ENCODE data around the gene TMEM154. TPM values are rescaled to one million over a fixed set of nuclear protein-coding genes. Genes with fewer than 3 reads are reported as not detected.

TMEM154 gene
- polyA plus RNA-seq, 1 of the 3 experiments (the other 2 are of a cell fraction) = 0.58 TPM

GRCh38 chr4:152626790-152627189, 53.0 kb downstream of the TMEM154 start:
- Histone ChIP-seq H2AFZ (ENCODE audit: low read depth) (no peak overlapping the region), H4K20me1 (ENCODE audit: insufficient read depth) (no peaks in the 10 kb centered on the region), H3K9me3 (no peaks in the 10 kb centered on the region), H3K79me2 (ENCODE audit: insufficient read depth) (no peaks in the 10 kb centered on the region), H3K36me3 (replicated peaks in 1 of 2; ENCODE audit: control insufficient read depth in 1 of 2, insufficient read depth in 2 of 2, low read length in 1 of 2) (no peaks in the 10 kb centered on the region), H3K9ac (no peak overlapping the region), H3K9me2 (no peaks in the 10 kb centered on the region), H3K4me2 (no peak overlapping the region), H3K4me1 (ENCODE audit: control insufficient read depth in 1 of 2, insufficient read depth in 2 of 2, low read depth in 1 of 2, low read length in 1 of 2) (no peaks in the 10 kb centered on the region), H3K27me3 (ENCODE audit: insufficient read depth) (no peaks in the 10 kb centered on the region), H3F3A (replicated peaks; ENCODE audit: insufficient read depth) (no peaks in the 10 kb centered on the region), H3K4me3 (ENCODE audit: low read depth in 2 of 2, low read length in 1 of 2) (no peak overlapping the region), H3K27ac (ENCODE audit: low read depth in 2 of 2, low read length in 1 of 2) (no peak overlapping the region)
- DNase-seq = no peak
- TF ChIP-seq ELF1 (IDR thresholded peaks at IDR 0.05) (no peak), USF2 (IDR thresholded peaks at IDR 0.05; ENCODE audit: borderline replicate concordance, low read depth, low read length) (no peak), EP300 (IDR thresholded peaks at IDR 0.05; ENCODE audit: borderline replicate concordance in 1 of 2, low read depth in 1 of 2, low read length in 1 of 2) (no peak), YY1 (IDR thresholded peaks at IDR 0.05; ENCODE audit: low read depth) (no peak), USF1 (IDR thresholded peaks at IDR 0.05; ENCODE audit: borderline replicate concordance, low read depth) (no peak), TAF1 (IDR thresholded peaks at IDR 0.05; ENCODE audit: borderline replicate concordance, low read depth, low read length) (no peak), MAX (IDR thresholded peaks at IDR 0.05; ENCODE audit: low read depth) (no peak), MXI1 (IDR thresholded peaks at IDR 0.05; ENCODE audit: low read depth, low read length) (no peak), TCF12 (IDR thresholded peaks at IDR 0.05) (no peak), PBX3 (IDR thresholded peaks at IDR 0.05) (no peak)
- 56% methylated on average over 2 of the region's 2 CpGs for WGBS (ENCODE audit: low lambda C conversion rate)
- CTCF ChIA-PET = interaction anchor here (1.0 to 3.1 kb wide), 2 partner anchors 13 to 125 kb away, joined by 3 to 10 read pairs; no protein-coding TSS in a partner anchor
- POLR2A ChIA-PET = no interaction called here

- no peaks in the 10 kb centered on the region for H3F3A ChIP-seq (replicated peaks; ENCODE audit: insufficient read depth)
- no peak overlapping the region for H3K9ac ChIP-seq
- no peak overlapping the region for H3K4me2 ChIP-seq
- H3K36me3 ChIP-seq (replicated peaks in 1 of 2; ENCODE audit: control insufficient read depth in 1 of 2, insufficient read depth in 2 of 2, low read length in 1 of 2) = no peaks in the 10 kb centered on the region
- H3K9me3 ChIP-seq = no peaks in the 10 kb centered on the region
- no peaks in the 10 kb centered on the region for H3K79me2 ChIP-seq (ENCODE audit: insufficient read depth)
- H2AFZ ChIP-seq (ENCODE audit: low read depth) = no peak overlapping the region
- no peaks in the 10 kb centered on the region for H3K4me1 ChIP-seq (ENCODE audit: control insufficient read depth in 1 of 2, insufficient read depth in 2 of 2, low read depth in 1 of 2, low read length in 1 of 2)
- no peaks in the 10 kb centered on the region for H3K9me2 ChIP-seq
- DNase-seq = no peak
- no peak overlapping the region for H3K27ac ChIP-seq (ENCODE audit: low read depth in 2 of 2, low read length in 1 of 2)
- H3K27me3 ChIP-seq (ENCODE audit: insufficient read depth) = no peaks in the 10 kb centered on the region
- no peak overlapping the region for H3K4me3 ChIP-seq (ENCODE audit: low read depth in 2 of 2, low read length in 1 of 2)
- ChIA-PET POLR2A (no interaction called here), CTCF (no interaction called here)
- H4K20me1 ChIP-seq (ENCODE audit: insufficient read depth) = no peaks in the 10 kb centered on the region
- no peak for TF ChIP-seq NRF1 (IDR thresholded peaks at IDR 0.05; ENCODE audit: low read depth, low read length)
- TF ChIP-seq EZH2phosphoT487 (IDR thresholded peaks at IDR 0.05; ENCODE audit: borderline replicate concordance, low read depth) = no peak
- no peak for TF ChIP-seq CTCF (IDR thresholded peaks at IDR 0.05)
- no peak for TF ChIP-seq USF1 (IDR thresholded peaks at IDR 0.05; ENCODE audit: borderline replicate concordance, low read depth)
- no peak for TF ChIP-seq MAX (IDR thresholded peaks at IDR 0.05; ENCODE audit: low read depth)
- no peak for TF ChIP-seq TEAD4 (IDR thresholded peaks at IDR 0.05; ENCODE audit: borderline replicate concordance, insufficient read depth)
- TF ChIP-seq RAD21 (IDR thresholded peaks at IDR 0.05; ENCODE audit: low read length) = no peak
- TF ChIP-seq JUND (IDR thresholded peaks at IDR 0.05) = no peak
- TF ChIP-seq MEF2A (IDR thresholded peaks at IDR 0.05; ENCODE audit: borderline replicate concordance, low read depth) = no peak
- no peak for TF ChIP-seq NFIC (IDR thresholded peaks at IDR 0.05; ENCODE audit: borderline replicate concordance)
- TF ChIP-seq ZBTB33 (IDR thresholded peaks at IDR 0.05; ENCODE audit: borderline replicate concordance, low read depth) = no peak
- no peak for TF ChIP-seq USF2 (IDR thresholded peaks at IDR 0.05; ENCODE audit: borderline replicate concordance, low read depth, low read length)
These were observed 58.9 kb downstream of the TMEM154 start for GRCh38 chr4:152620915-152621314.
